K562 (cell line): ENCODE measurements around the gene OTUD5. TPM values are rescaled to one million over a fixed set of nuclear protein-coding genes. Genes with fewer than 3 reads are reported as not detected.

Source experiments
- ATAC-seq: fragments of 200-7000 bp; cut with Tn5 transposase; 3 replicates; pipeline ENCODE4 v1.9.1; 2020; ENCODE audit warnings: moderate library complexity
- BruUV-seq: library from RNA; stranded (reverse); fragments of 400-500 nt; replicated peaks from 2 replicates; lab custom pipeline; 2021; lab: Mats Ljungman, UMichigan
- CTCF ChIA-PET: fragments of 300-600 bp; formaldehyde crosslinking; extraction: SDS; loops from one replicate; lab custom pipeline; 2021; ENCODE audit warnings: low intra/inter-chr PET ratio; lab: Yijun Ruan, JAX
- POLR2A ChIA-PET: fragments of 300-600, 350-650 bp; sonication (Branson Sonifier 250); formaldehyde crosslinking; extraction: SDS; loops from one replicate; lab custom pipeline; 2021; ENCODE audit warnings: antibody characterized with exemption, inconsistent platforms; lab: Yijun Ruan, JAX
- DNase-seq, 4 experiments: peaks; one replicate each; pipeline versions ENCODE4 v3.0.0 to v3.0.0-alpha.2; 2011 to 2018; ENCODE audit warnings: low spot score in 3 of 4, mixed read lengths in 3 of 4; ENCODE audit errors: extremely low read depth in 1 of 4
- FAIRE-seq: peaks from 2 replicates; lab custom pipeline; 2011; peaks lifted over from hg19 to GRCh38; lab: Jason Lieb, UNC
- H2AFZ ChIP-seq: 2 replicates; pipeline ENCODE4 v1.6.0; 2011; ENCODE audit warnings: low read depth, low read length, control low read depth, inconsistent platforms
- H3K27ac ChIP-seq: fragments of 200-600 bp; 3 replicates; pipeline ENCODE4 v1.8.0; 2011; ENCODE audit warnings: low read depth, mild to moderate bottlenecking, control low read depth, inconsistent platforms, low read length, moderate library complexity, mixed read lengths; ENCODE audit errors: extremely low read depth
- H3K27me3 ChIP-seq, 2 experiments: fragments of 300-600 bp in 1 of 2; 2 replicates in 1 of 2; 3 replicates in 1 of 2; pipeline versions ENCODE4 v1.6.0 to v1.8.0; 2011; ENCODE audit warnings: inconsistent platforms in 2 of 2, low read length in 2 of 2, mild to moderate bottlenecking in 1 of 2, mixed read lengths in 1 of 2, moderate library complexity in 1 of 2; ENCODE audit not compliant: control insufficient read depth in 2 of 2, insufficient read depth in 2 of 2
- H3K36me3 ChIP-seq: fragments of 300-600 bp; 3 replicates; pipeline ENCODE4 v1.8.0; 2011; ENCODE audit warnings: mild to moderate bottlenecking, low read length, inconsistent platforms; ENCODE audit not compliant: control insufficient read depth, insufficient read depth
- H3K4me1 ChIP-seq, 2 experiments: fragments of 200-600 bp in 1 of 2; replicated peaks in 1 of 2; 2 replicates in 1 of 2; 3 replicates in 1 of 2; pipeline versions ENCODE4 v1.5.1 to v1.8.0; 2011; ENCODE audit warnings: inconsistent platforms in 2 of 2, low read length in 2 of 2, mild to moderate bottlenecking in 1 of 2, mixed read lengths in 1 of 2, moderate library complexity in 1 of 2; ENCODE audit not compliant: control insufficient read depth in 2 of 2, insufficient read depth in 2 of 2
- H3K4me2 ChIP-seq: 2 replicates; pipeline ENCODE4 v1.6.1; 2011; ENCODE audit warnings: low read length, control low read depth, inconsistent platforms, mixed read lengths; ENCODE audit not compliant: insufficient read depth
- H3K4me3 ChIP-seq: fragments of 200-600 bp; sonication (generic), shearing (Covaris generic); 2 replicates; pipeline ENCODE4 v1.5.1; 2016; ENCODE audit warnings: control low read depth, inconsistent platforms
- H3K79me2 ChIP-seq: fragments of 200-600 bp; 3 replicates; pipeline ENCODE4 v1.8.0; 2011; ENCODE audit warnings: low read length, inconsistent platforms; ENCODE audit not compliant: control insufficient read depth, insufficient read depth
- H3K9ac ChIP-seq, 2 experiments: 2 replicates each; pipeline versions ENCODE4 v1.6.0 to v1.6.1; 2011; ENCODE audit warnings: low read depth in 2 of 2, low read length in 2 of 2, control low read depth in 1 of 2, inconsistent platforms in 1 of 2, mild to moderate bottlenecking in 1 of 2, mixed read lengths in 1 of 2; ENCODE audit not compliant: insufficient read depth in 1 of 2
- H3K9me1 ChIP-seq: one replicate; pipeline ENCODE4 v1.6.0; 2011; ENCODE audit warnings: inconsistent platforms, mild to moderate bottlenecking, low read length, moderate library complexity; ENCODE audit not compliant: control insufficient read depth, insufficient read depth
- H3K9me3 ChIP-seq: replicated peaks from 2 replicates; pipeline ENCODE4 v1.5.1; 2011; ENCODE audit warnings: low read depth, low read length, inconsistent platforms; ENCODE audit not compliant: control insufficient read depth, insufficient read depth
- H4K20me1 ChIP-seq: replicated peaks from 2 replicates; pipeline ENCODE4 v1.6.1; 2011; ENCODE audit warnings: low read length, inconsistent platforms, mixed read lengths; ENCODE audit not compliant: control insufficient read depth, insufficient read depth
- BRF1 ChIP-seq: IDR thresholded peaks from 3 replicates; pipeline ENCODE4 v1.6.1; 2011; ENCODE audit warnings: borderline replicate concordance, mild to moderate bottlenecking; ENCODE audit not compliant: insufficient read length; ENCODE audit errors: extremely low read depth
- CCAR2 ChIP-seq: fragments of 200-400 bp; formaldehyde crosslinking; IDR thresholded peaks from 2 replicates; pipeline ENCODE4 v1.6.1; 2017; ENCODE audit warnings: mild to moderate bottlenecking, low read depth, low read length
- CTBP1 ChIP-seq: fragments of 450-650 bp; IDR thresholded peaks from 2 replicates; pipeline ENCODE4 v1.6.1; 2016; ENCODE audit warnings: borderline replicate concordance
- DNMT1 ChIP-seq: fragments of 450-650 bp; IDR thresholded peaks from 2 replicates; pipeline ENCODE4 v1.6.1; 2016; ENCODE audit warnings: antibody characterized with exemption, mild to moderate bottlenecking
- EHMT2 ChIP-seq: fragments of 450-650 bp; IDR thresholded peaks from 2 replicates; pipeline ENCODE4 v1.6.1; 2018; ENCODE audit warnings: antibody characterized with exemption
- HMBOX1 ChIP-seq: sonication (generic); IDR thresholded peaks from 2 replicates; pipeline ENCODE4 v1.6.1; 2016
- MCM7 ChIP-seq, 2 experiments: fragments of 450-650 bp; IDR thresholded peaks; 2 replicates each; pipeline ENCODE4 v1.6.1; 2016 to 2018
- MIER1 ChIP-seq: fragments of 450-650 bp; IDR thresholded peaks from 2 replicates; pipeline ENCODE4 v1.6.1; 2016; ENCODE audit warnings: antibody characterized with exemption, mild to moderate bottlenecking, low read depth
- NCOA1 ChIP-seq: fragments of 450-650 bp; IDR thresholded peaks from 2 replicates; pipeline ENCODE4 v1.6.1; 2016; ENCODE audit warnings: low read depth
- RBFOX2 ChIP-seq: fragments of 200-400 bp; formaldehyde crosslinking; IDR thresholded peaks from 2 replicates; pipeline ENCODE4 v1.6.1; 2017; ENCODE audit warnings: low read depth, mild to moderate bottlenecking, low read length, moderate library complexity
- SFPQ ChIP-seq: fragments of 200-400 bp; formaldehyde crosslinking; IDR thresholded peaks from 2 replicates; pipeline ENCODE4 v1.6.1; 2017; ENCODE audit warnings: mild to moderate bottlenecking, low read depth, low read length, moderate library complexity
- SIN3A ChIP-seq, 2 experiments: fragments of 150-350 bp in 1 of 2; IDR thresholded peaks; 2 replicates each; pipeline ENCODE4 v1.6.1; 2011 to 2016; ENCODE audit warnings: borderline replicate concordance in 2 of 2, low read depth in 2 of 2, low read length in 2 of 2, mild to moderate bottlenecking in 2 of 2, moderate library complexity in 2 of 2; ENCODE audit not compliant: control insufficient read depth in 1 of 2
- TAF7 ChIP-seq: fragments of 450-650 bp; IDR thresholded peaks from 2 replicates; pipeline ENCODE4 v1.6.1; 2016; ENCODE audit warnings: missing genetic modification characterization, missing compliant biosample characterization
- TRIM24 ChIP-seq, 2 experiments: fragments of 450-650 bp; IDR thresholded peaks; 2 replicates each; pipeline ENCODE4 v1.6.1; 2016
- ZNF143 ChIP-seq: sonication (generic); formaldehyde crosslinking; IDR thresholded peaks from 2 replicates; pipeline ENCODE4 v1.9.0; 2022; ENCODE audit warnings: mild to moderate bottlenecking, missing genetic modification reagents
- ZNF224 ChIP-seq: sonication (generic); formaldehyde crosslinking; IDR thresholded peaks from 2 replicates; pipeline ENCODE4 v1.8.0; 2022; ENCODE audit warnings: mild to moderate bottlenecking, missing genetic modification reagents
- ZNF324 ChIP-seq: fragments of 250-450 bp; sonication (Bioruptor Pico); IDR thresholded peaks from 2 replicates; pipeline ENCODE4 v1.4.0; 2020; ENCODE audit warnings: mild to moderate bottlenecking
- in situ Hi-C: fragments of 300-500 bp; cut with MboI; formaldehyde crosslinking; loops from 4 replicates; pipeline ENCODE4 v1.15.0; 2018; ENCODE audit warnings: inconsistent platforms, mixed read lengths
- intact Hi-C: fragments of 100-400 bp; cut with micrococcal nuclease; formaldehyde crosslinking; loops from 2 replicates; pipeline ENCODE4 v1.14.2; 2022
- polyA plus RNA-seq, 8 experiments: library from polyadenylated mRNA; depleted of rRNA in 4 of 8; stranded (reverse) in 5 of 8; unstranded in 3 of 8; fragments of >200 nt; fragmentation: Nextera tagmentation in 2 of 8; fragmentation: Illumina TruSeq in 1 of 8; extraction: Ambion mirVana in 2 of 8; extraction: Trizol in 1 of 8; gene quantifications; 2 replicates each; pipeline versions ENCODE4 v1.2.1 to v1.2.3, GENCODE V29; 2011 to 2014; ENCODE audit warnings: inconsistent platforms in 1 of 8, missing spikeins in 1 of 8
- total RNA-seq, 7 experiments: library from RNA; depleted of rRNA in 6 of 7; stranded (reverse); fragments of >200 nt in 6 of 7; fragmentation: Illumina TruSeq in 2 of 7; extraction: Trizol in 2 of 7; gene quantifications; 2 replicates each; pipeline versions ENCODE4 v1.2.1 to v1.2.3, GENCODE V29; 2011 to 2021; ENCODE audit warnings: low replicate concordance in 1 of 7
- TF ChIP-seq, protein P1 (sequence below): fragments of 250-450 bp; sonication (Bioruptor Pico); IDR thresholded peaks from 2 replicates; pipeline ENCODE4 v1.6.1; 2021; ENCODE audit warnings: mild to moderate bottlenecking

Gene OTUD5
- total and polyA plus RNA-seq, 9 of the 15 experiments (the other 6 are each of a cell fraction or from before 2014, with no cell fraction given): 3.6 to 102 (median 59.0) TPM

- TF ChIP-seq SFPQ (no peak), CTBP1 (no peak), CCAR2 (no peak), RBFOX2 (no peak), NCOA1 (peak; percentile 37; the same call in 1 of the 2 replicates), SIN3A (IDR thresholded peaks at IDR 0.05; ENCODE audit: borderline replicate concordance in 2 of 2, control insufficient read depth in 1 of 2, low read depth in 2 of 2, low read length in 2 of 2) (peak in 1 of 2 experiments; percentile 67; a peak in 1 of 4 replicates), EHMT2 (peak; percentile 92), DNMT1 (no peak), MIER1 (peak; percentile 86)
These were observed 39.6 kb upstream of the OTUD5 start (continued) for GRCh38 chrX:48996969-48997368.

DNA sequence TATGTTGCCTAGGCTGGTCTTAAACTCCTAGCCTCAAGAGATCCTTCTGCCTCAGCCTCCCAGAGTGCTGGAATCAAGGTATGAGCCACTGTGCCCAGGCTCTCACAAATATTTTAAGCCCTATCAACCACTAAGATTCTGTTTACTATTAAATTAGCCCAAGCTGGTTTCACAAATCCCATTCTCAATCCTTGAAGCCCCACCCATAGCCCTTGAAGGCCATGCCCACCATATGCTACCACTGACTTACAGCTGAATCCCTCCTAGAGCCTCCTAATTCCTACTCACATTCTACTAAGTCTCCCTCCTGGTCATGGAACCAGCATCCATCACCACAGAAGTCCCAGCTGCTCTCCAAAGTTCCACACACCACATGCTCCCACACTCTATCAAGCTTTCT is 34.9 kb upstream of the OTUD5 start:
- H3K36me3 ChIP-seq: peaks cover 51% of the 10 kb centered on the region; the same call in 2 of the 3 replicates
- ATAC-seq (no peak), DNase-seq (no peak), FAIRE-seq (no peak)
- in situ Hi-C loops: no loop called here
- H3K9me1 ChIP-seq: no peaks in the 10 kb centered on the region
- no TSS peak for BruUV-seq
- no peak overlapping the region for H2AFZ ChIP-seq
- no peaks in the 10 kb centered on the region for H3K27me3 ChIP-seq
- POLR2A ChIA-PET: interaction anchor here (2.1 kb wide), 1 partner anchor 31 kb away, joined by 7 read pairs; no protein-coding TSS in a partner anchor
- intact Hi-C loops: no loop called here
- no peak overlapping the region for H3K27ac ChIP-seq
- no peaks in the 10 kb centered on the region for H3K4me1 ChIP-seq
- H3K4me3 ChIP-seq: no peak overlapping the region
- no peaks in the 10 kb centered on the region for H4K20me1 ChIP-seq
- H3K4me2 ChIP-seq: no peak overlapping the region
- H3K9me3 ChIP-seq: no peaks in the 10 kb centered on the region
- no peaks in the 10 kb centered on the region for H3K79me2 ChIP-seq
- CTCF ChIA-PET: no interaction called here
- no peak overlapping the region for H3K9ac ChIP-seq
- no peak for TF ChIP-seq CCAR2
- TF ChIP-seq MCM7 (IDR thresholded peaks at IDR 0.05): no peak
- no peak for TF ChIP-seq TAF7 (tag)
- no peak for TF ChIP-seq ZNF324 (CRISPR knock-in tag)
- no peak for TF ChIP-seq TRIM24 (IDR thresholded peaks at IDR 0.05)
- TF ChIP-seq MIER1: no peak
- TF ChIP-seq, protein P1, sequence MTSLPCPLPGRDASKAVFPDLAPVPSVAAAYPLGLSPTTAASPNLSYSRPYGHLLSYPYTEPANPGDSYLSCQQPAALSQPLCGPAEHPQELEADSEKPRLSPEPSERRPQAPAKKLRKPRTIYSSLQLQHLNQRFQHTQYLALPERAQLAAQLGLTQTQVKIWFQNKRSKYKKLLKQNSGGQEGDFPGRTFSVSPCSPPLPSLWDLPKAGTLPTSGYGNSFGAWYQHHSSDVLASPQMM (CRISPR knock-in tag): no peak
- TF ChIP-seq CTBP1: no peak
- TF ChIP-seq HMBOX1: no peak
- no peak for TF ChIP-seq BRF1
- TF ChIP-seq ZNF224 (CRISPR knock-in tag): no peak
- no peak for TF ChIP-seq ZNF143 (CRISPR knock-in tag)
